Measurements from ENCODE around the gene FAM13C.

FAM13C gene

GRCh38 chr10:59322131-59322530 lies 40.2 kb downstream of the FAM13C start:
- in situ Hi-C loops (cut with MboI; ENCODE audit: low sequenced_read_pairs): no loop called here
- peaks cover 7% of the 10 kb centered on the region for H3K4me1 ChIP-seq
- H3K4me3 ChIP-seq: no peak overlapping the region
- no peaks in the 10 kb centered on the region for H3K27me3 ChIP-seq (ENCODE audit: low read depth)
- H3K36me3 ChIP-seq (replicated peaks): no peaks in the 10 kb centered on the region
- no peak for DNase-seq (ENCODE audit: low spot score in 2 of 2)
- no peaks in the 10 kb centered on the region for H3K9me3 ChIP-seq

GRCh38 chr10:59320355-59320754 lies 42.0 kb downstream of the FAM13C start:
- H3K36me3 ChIP-seq (replicated peaks): no peaks in the 10 kb centered on the region
- no peaks in the 10 kb centered on the region for H3K27me3 ChIP-seq (ENCODE audit: low read depth)
- H3K9me3 ChIP-seq: no peaks in the 10 kb centered on the region
- H3K4me1 ChIP-seq: peaks cover 7% of the 10 kb centered on the region
- no peak for DNase-seq (ENCODE audit: low spot score in 2 of 2)
- no peak overlapping the region for H3K4me3 ChIP-seq
- in situ Hi-C loops (cut with MboI; ENCODE audit: low sequenced_read_pairs): no loop called here

GRCh38 chr10:59319854-59320253 lies 42.5 kb downstream of the FAM13C start:
- Histone ChIP-seq H3K9me3 (no peaks in the 10 kb centered on the region), H3K27me3 (ENCODE audit: low read depth) (no peaks in the 10 kb centered on the region), H3K36me3 (replicated peaks) (no peaks in the 10 kb centered on the region), H3K4me1 (peaks cover 7% of the 10 kb centered on the region), H3K4me3 (no peak overlapping the region)
- in situ Hi-C loops (cut with MboI; ENCODE audit: low sequenced_read_pairs): no loop called here
- DNase-seq (ENCODE audit: low spot score in 2 of 2): no peak

GRCh38 chr10:59317066-59317465 lies 45.3 kb downstream of the FAM13C start:
- in situ Hi-C loops (cut with MboI; ENCODE audit: low sequenced_read_pairs): no loop called here
- Histone ChIP-seq H3K9me3 (no peaks in the 10 kb centered on the region), H3K4me1 (peaks cover 7% of the 10 kb centered on the region), H3K36me3 (replicated peaks) (no peaks in the 10 kb centered on the region), H3K27me3 (ENCODE audit: low read depth) (no peaks in the 10 kb centered on the region), H3K4me3 (no peak overlapping the region)
- no peak for DNase-seq (ENCODE audit: low spot score in 2 of 2)

DNA sequence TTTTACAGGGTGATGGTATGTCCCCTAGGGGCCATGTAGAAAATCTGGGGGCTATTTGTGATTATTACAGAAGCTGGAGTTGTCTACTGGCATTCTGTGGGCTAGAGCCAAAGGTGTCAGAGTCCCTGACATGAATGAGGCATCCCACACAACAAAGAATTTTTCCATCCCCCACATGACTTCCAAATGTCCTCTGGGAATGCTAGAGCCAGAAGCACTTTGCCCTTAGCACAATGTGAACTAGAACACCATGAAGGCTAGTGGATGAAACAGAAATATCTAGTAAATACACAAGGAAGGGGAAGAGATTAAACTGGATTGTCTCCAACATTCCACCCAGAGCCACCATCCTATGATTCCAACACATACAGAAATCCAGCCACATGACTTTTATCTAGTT lies 46.9 kb downstream of the FAM13C start:
- DNase-seq (ENCODE audit: low spot score in 2 of 2): no peak
- no peaks in the 10 kb centered on the region for H3K27me3 ChIP-seq (ENCODE audit: low read depth)
- no peaks in the 10 kb centered on the region for H3K36me3 ChIP-seq (replicated peaks)
- H3K4me3 ChIP-seq: no peak overlapping the region
- H3K9me3 ChIP-seq: no peaks in the 10 kb centered on the region
- in situ Hi-C loops (cut with MboI; ENCODE audit: low sequenced_read_pairs): no loop called here
- H3K4me1 ChIP-seq: peaks cover 7% of the 10 kb centered on the region

GRCh38 chr10:59314268-59314667 lies 48.1 kb downstream of the FAM13C start:
- Histone ChIP-seq H3K27me3 (ENCODE audit: low read depth) (no peaks in the 10 kb centered on the region), H3K36me3 (replicated peaks) (no peaks in the 10 kb centered on the region), H3K9me3 (no peaks in the 10 kb centered on the region), H3K4me1 (peaks cover 7% of the 10 kb centered on the region), H3K4me3 (no peak overlapping the region)
- DNase-seq (ENCODE audit: low spot score in 2 of 2): no peak
- in situ Hi-C loops (cut with MboI; ENCODE audit: low sequenced_read_pairs): no loop called here

GRCh38 chr10:59312247-59312646 lies 50.1 kb downstream of the FAM13C start:
- H3K27me3 ChIP-seq (ENCODE audit: low read depth): no peaks in the 10 kb centered on the region
- H3K4me1 ChIP-seq: no peaks in the 10 kb centered on the region
- in situ Hi-C loops (cut with MboI; ENCODE audit: low sequenced_read_pairs): no loop called here
- H3K36me3 ChIP-seq (replicated peaks): no peaks in the 10 kb centered on the region
- H3K4me3 ChIP-seq: no peak overlapping the region
- no peaks in the 10 kb centered on the region for H3K9me3 ChIP-seq
- DNase-seq (ENCODE audit: low spot score in 2 of 2): no peak

GRCh38 chr10:59311025-59311424 lies 51.3 kb downstream of the FAM13C start:
- Histone ChIP-seq H3K4me1 (no peaks in the 10 kb centered on the region), H3K27me3 (ENCODE audit: low read depth) (no peaks in the 10 kb centered on the region), H3K9me3 (no peaks in the 10 kb centered on the region), H3K36me3 (replicated peaks) (no peaks in the 10 kb centered on the region), H3K4me3 (no peak overlapping the region)
- in situ Hi-C loops (cut with MboI; ENCODE audit: low sequenced_read_pairs): no loop called here
- no peak for DNase-seq (ENCODE audit: low spot score in 2 of 2)

DNA sequence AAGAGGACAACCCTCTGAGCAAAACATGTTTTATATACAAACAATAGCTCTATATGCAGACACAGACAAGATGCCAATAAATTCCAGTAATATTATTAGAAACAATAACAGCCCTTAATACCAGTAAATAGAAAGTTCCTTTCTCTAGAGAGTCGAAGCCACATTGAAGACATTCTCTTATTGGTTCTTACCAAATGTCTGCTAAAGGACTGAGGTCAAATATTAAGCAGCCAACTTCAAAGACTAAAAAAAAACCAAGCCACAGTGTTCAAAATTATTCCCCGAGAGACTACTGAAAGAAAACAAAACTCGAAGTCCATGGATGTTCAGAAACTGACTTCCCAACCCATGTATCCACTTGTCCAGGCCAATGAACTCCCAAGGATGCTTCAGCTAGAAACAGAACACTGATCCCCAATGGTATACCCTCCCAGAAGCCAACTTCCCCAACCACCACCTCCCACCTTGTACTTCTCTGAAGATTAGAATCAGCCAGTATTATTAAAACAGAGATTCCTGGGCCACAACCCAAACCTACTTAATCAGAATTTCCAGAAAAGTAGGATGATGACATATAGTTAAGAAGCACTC lies 51.9 kb downstream of the FAM13C start:
- Histone ChIP-seq H3K4me1 (no peaks in the 10 kb centered on the region), H3K36me3 (replicated peaks) (no peaks in the 10 kb centered on the region), H3K4me3 (no peak overlapping the region), H3K27me3 (ENCODE audit: low read depth) (no peaks in the 10 kb centered on the region), H3K9me3 (no peaks in the 10 kb centered on the region)
- in situ Hi-C loops (cut with MboI; ENCODE audit: low sequenced_read_pairs): no loop called here
- DNase-seq (ENCODE audit: low spot score in 2 of 2): no peak

GRCh38 chr10:59304521-59305097 lies 57.7 kb downstream of the FAM13C start:
- Histone ChIP-seq H3K4me3 (no peak overlapping the region), H3K4me1 (no peaks in the 10 kb centered on the region), H3K27me3 (ENCODE audit: low read depth) (no peaks in the 10 kb centered on the region), H3K36me3 (replicated peaks) (no peaks in the 10 kb centered on the region), H3K9me3 (no peaks in the 10 kb centered on the region)
- in situ Hi-C loops (cut with MboI; ENCODE audit: low sequenced_read_pairs): no loop called here
- no peak for DNase-seq (ENCODE audit: low spot score in 2 of 2)

- in situ Hi-C loops (cut with MboI; ENCODE audit: low sequenced_read_pairs): no loop called here
- DNase-seq (ENCODE audit: low spot score in 2 of 2): no peak
- Histone ChIP-seq H3K4me3 (no peak overlapping the region), H3K9me3 (no peaks in the 10 kb centered on the region), H3K36me3 (replicated peaks) (no peaks in the 10 kb centered on the region), H3K4me1 (no peaks in the 10 kb centered on the region), H3K27me3 (ENCODE audit: low read depth) (no peaks in the 10 kb centered on the region)
Measured at GRCh38 chr10:59303018-59303417, 59.3 kb downstream of the FAM13C start.

GRCh38 chr10:59302381-59302780 lies 60.0 kb downstream of the FAM13C start:
- Histone ChIP-seq H3K4me3 (no peak overlapping the region), H3K27me3 (ENCODE audit: low read depth) (no peaks in the 10 kb centered on the region), H3K4me1 (no peaks in the 10 kb centered on the region), H3K9me3 (no peaks in the 10 kb centered on the region), H3K36me3 (replicated peaks) (no peaks in the 10 kb centered on the region)
- no peak for DNase-seq (ENCODE audit: low spot score in 2 of 2)
- in situ Hi-C loops (cut with MboI; ENCODE audit: low sequenced_read_pairs): no loop called here

DNA sequence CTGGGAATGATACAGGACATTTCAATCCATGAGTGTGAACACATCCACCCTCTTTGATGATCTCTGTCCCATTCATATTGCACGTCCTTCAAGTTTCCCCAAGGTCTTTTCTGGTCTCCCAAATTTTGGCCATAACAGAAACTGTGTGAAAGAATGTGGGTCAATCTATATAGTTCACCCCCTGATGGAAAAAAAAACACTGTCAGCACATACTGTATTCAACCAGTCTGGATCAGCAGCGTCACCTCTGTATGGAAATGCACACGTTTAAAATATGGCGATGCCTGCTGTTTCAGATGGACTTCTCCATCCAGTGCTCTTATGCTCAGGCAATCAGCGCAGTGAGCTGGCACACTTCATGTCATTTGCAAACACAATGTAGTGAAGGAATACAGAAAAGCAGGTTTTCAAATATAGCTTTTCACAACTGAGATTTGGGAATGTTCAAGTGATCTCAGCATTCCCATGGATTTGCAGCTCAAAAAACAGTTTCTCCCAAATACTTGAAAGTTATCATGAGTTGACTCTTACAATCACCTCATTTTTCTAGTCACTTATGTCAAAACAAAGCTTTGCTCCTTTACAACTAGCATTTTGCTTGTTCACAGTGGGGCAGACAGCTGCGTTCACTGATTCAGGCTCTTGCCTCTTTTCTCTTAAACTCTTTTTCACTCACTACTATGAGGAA lies 61.1 kb downstream of the FAM13C start:
- peaks cover 1% of the 10 kb centered on the region; the same call in 1 of the 2 replicates for H3K4me1 ChIP-seq
- no peak for DNase-seq (ENCODE audit: low spot score in 2 of 2)
- no peak overlapping the region for H3K4me3 ChIP-seq
- H3K27me3 ChIP-seq (ENCODE audit: low read depth): no peaks in the 10 kb centered on the region
- H3K36me3 ChIP-seq (replicated peaks): no peaks in the 10 kb centered on the region
- in situ Hi-C loops (cut with MboI; ENCODE audit: low sequenced_read_pairs): no loop called here
- H3K9me3 ChIP-seq: no peaks in the 10 kb centered on the region

- DNase-seq (ENCODE audit: low spot score in 2 of 2): no peak
- Histone ChIP-seq H3K9me3 (no peaks in the 10 kb centered on the region), H3K36me3 (replicated peaks) (no peaks in the 10 kb centered on the region), H3K27me3 (ENCODE audit: low read depth) (no peaks in the 10 kb centered on the region), H3K4me3 (no peak overlapping the region), H3K4me1 (peaks cover 8% of the 10 kb centered on the region)
- in situ Hi-C loops (cut with MboI; ENCODE audit: low sequenced_read_pairs): no loop called here
Measured at GRCh38 chr10:59300386-59300785, 62.0 kb downstream of the FAM13C start.

Measured in HAP-1 (cell line).